Stimulated activated CD4-positive, alpha-beta T cell treated with anti-CD3 and anti-CD28 coated beads, Interleukin-15, amount 100 ng/mL, for 48 hours (primary cell): ENCODE results near the gene APEX1.
"Not testable (repeated sequence)": the region's sequence is repeated elsewhere in the genome, so short reads cannot be mapped to it uniquely, and the experiment has no call there.

Experiments used
- DNase-seq, 2 donors: peaks; one replicate each; pipeline ENCODE4 v3.0.0-alpha.2; 2020; ENCODE audit warnings: low read depth in 2 of 2

APEX1 gene

DNA sequence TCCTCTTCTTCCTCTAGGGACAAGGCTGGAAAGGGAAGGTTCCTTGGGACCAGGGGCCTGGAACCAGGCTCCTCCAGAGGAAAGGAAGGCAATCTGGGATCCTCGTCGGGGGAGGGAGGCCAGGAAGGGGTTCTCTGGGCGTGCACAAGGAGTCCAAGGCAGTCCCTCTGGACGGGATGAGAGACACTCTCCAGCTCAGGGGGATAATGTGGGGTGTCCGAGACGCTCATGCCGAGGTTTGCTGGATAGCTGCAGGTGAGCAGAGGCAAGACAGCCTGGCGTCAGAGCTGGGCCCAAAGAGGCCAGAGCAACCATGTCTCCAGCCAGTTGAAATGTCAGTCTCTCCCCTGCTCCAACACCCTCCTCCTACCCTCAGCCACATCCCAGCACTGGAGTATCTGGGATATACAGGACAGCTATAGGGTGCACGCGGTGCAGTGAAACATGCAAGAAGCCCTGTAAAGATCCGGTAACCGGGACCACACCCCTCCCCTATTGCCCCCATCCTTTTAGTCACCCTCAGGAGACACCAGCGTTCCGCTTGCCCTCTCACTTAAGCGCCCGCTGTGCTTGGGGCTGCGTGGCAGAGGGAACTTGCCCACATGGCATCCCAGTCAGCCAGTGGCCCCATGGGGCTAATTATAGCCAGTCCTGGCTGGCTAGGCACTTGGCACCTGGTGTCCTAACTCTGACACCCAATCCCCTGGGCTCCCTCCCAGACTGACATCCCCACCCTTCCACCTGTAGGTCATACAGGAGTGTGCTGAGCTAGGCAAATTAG lies 19.3 kb upstream of the APEX1 start, which contains the start of gene KLHL33:
KLHL33 (minus strand) TSS at position 585 of the 781 bp plus-strand sequence; CDS start at position 230, 355 bp downstream.
- no peak for DNase-seq

DNA sequence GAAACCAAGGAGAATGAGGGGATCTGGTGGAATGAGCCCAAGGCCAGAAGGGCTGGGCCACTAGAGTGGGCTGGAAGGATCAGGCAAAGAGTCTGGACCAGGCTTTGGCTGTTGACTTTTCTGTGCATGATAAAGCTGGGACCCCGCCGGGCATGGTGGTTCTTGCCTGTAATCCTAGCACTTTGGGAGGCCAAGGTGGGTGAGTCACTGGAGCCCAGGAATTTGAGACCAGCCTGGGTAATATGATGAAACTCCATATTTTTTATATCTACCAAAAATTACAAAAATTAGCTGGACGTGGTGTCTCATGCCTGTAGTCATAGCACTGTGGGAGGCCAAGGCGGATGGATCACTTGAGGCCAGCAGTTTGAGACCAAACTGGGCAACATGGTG lies 18.7 kb upstream of the APEX1 start:
- DNase-seq, result no peak

DNA sequence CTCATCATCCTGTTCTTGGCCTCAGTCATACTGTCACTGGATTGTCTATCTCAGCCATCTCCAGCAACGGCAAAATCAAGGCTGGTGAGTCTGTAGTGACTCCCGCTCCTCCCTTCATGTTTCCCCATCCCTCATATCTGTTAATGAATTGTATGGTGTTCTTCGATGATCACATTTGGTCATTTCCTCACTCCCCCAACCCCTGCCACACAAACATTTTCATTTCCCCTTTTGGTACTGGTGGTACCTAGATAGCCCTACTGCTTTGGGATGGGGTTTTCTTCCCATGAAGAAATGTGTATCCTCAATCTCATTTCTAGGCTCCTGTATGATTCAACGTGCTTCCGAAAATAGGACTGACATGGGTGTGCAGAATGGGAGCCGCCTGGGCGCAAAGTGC lies 16.4 kb upstream of the APEX1 start:
- no peak for DNase-seq

DNA sequence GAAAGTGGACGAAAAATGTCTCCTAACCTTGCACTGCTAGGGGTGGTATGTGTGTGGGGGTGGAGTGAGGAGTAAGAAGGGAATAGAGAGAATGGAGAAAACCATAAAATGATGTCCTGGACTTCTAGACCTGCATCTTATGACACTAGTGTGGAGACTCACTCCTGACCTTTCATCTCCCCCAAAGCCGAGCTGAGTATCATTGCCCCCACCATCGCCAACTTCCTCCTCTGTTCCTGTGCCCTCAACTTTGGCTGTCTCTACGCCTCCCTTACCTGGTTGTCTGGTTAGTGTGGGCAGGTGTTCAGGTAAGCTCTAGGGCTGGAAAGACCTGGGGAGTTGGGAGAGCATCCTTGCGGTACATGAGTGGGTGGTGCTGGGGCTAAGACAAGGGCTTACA lies 14.6 kb upstream of the APEX1 start:
- no peak for DNase-seq

DNA sequence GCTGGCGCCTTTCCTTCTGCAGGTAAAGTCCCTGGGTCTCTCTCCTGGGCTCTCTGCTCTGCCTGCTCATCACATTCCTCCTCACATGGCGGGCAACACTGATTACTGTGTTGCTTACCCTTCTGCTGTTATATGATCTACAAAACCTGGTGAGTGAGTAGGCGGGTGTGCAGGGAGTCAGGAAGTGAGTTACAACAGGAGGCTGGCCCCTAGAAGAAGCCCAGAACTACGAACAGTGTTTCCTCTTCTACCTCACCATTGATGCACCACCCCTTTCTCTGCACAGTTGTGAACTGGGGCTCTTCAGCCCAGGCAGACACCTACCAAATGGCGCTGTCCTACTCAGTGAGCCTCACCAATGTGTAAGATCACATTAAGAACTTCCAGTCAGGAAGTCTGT lies 14.1 kb upstream of the APEX1 start:
- DNase-seq, result no peak

DNA sequence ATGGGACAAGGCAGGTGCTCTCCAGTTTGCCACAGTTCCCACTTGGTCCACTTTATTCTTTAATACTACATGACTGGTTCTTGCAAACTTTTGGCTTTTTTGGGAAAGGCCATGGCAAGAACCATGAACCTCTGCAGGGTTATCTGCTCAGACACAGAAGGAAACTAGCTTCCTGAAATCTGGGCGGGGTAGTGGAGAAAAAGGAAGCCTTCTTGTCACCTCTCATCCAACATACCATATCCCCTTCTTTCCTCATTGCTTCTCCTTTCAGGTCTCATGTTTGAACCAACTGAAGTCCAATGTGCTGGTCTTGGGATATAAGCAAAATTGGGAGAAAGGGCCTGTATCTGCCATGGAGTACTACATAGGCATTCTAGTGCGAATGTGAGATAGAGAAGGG lies 13.6 kb upstream of the APEX1 start:
- no peak for DNase-seq

DNA sequence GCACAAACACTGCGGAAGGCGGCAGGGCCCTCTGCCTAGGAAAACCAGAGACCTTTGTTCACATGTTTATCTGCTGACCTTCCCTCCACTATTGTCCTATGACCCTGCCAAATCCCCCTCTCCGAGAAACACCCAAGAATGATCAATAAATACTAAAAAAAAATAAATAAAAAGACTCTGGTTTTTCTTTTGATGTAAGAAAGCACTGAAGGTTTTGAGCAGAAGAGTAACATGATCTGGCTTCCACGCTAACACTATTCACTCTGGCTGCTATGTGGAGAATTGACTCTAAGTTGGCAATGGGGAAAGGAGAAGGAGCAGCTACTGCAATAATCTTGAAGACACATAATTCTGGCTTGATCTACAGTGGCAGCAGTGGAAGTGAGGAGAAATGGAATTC lies 11.4 kb upstream of the APEX1 start:
- not testable (repeated sequence) for DNase-seq

DNA sequence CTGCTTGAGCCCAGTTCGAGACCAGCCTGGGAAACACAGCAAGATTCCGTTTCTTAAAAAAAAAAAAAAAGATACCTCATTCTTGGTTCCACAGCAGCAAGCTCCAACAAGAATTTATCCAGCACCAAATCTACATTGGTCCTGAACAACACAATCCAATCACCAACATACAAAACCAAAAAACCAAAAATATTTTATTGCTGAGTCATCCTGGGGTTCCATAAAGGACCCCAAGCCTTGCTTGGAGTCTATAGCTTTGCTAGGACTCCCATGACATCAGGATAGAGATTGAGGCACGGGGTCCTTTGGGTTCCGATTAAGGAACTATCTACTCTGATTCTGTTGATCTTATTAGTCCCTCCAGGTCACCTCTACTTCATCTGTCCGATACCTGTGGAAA lies 8.1 kb upstream of the APEX1 start:
- no peak for DNase-seq

DNA sequence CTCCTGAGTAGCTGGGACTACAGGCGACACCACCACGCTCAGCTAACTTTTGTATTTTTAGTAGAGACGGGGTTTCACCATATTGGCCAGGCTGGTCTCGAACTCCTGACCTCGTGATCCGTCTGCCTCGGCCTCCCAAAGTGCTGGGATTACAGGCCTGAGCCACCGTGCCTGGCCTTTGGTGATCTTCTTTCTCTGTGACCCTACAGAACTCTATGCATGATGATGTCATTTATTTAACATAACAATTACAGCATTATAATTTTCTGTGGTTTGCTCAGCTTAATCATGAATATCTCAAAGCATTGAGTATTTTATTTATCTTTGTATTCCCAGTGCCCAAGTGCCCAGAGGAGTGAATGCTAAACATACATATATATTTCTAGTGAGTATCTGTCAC lies 2.2 kb upstream of the APEX1 start:
- not testable (repeated sequence) for DNase-seq

DNA sequence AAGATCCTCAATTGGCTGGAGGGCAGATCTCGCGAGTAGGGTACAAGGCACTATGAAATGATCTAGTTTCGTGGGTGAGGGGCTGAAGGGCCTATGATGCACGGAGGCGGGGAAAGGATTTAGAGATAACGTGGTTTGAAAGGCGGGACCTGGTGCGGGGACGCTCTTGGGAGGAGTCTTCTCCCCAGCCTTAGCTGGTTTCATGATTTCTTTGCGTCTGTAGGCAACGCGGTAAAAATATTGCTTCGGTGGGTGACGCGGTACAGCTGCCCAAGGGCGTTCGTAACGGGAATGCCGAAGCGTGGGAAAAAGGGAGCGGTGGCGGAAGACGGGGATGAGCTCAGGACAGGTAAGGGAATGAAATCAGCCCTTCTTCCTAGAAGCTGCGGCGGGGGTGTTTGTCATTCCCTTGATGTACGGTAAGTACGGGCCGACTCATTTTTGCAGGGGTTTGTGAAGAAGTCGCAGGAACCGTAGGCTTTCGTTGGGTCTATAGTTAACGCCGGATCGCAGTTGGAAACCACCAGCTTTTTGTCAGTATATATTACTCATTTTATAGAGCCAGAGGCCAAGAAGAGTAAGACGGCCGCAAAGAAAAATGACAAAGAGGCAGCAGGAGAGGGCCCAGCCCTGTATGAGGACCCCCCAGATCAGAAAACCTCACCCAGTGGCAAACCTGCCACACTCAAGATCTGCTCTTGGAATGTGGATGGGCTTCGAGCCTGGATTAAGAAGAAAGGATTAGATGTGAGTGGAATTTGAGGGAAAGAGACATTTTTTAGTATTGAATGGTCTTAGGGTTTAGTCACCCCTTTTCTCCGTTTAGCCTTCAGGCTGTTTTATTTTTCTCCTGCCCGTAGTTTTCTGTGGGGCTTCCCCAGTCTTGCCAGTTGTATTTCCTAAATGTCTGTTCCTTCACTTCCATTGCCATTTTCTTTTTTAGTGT lies 602 bp downstream of the APEX1 start:
- peak in 1 of 2 donors; percentile 65 for DNase-seq

DNA sequence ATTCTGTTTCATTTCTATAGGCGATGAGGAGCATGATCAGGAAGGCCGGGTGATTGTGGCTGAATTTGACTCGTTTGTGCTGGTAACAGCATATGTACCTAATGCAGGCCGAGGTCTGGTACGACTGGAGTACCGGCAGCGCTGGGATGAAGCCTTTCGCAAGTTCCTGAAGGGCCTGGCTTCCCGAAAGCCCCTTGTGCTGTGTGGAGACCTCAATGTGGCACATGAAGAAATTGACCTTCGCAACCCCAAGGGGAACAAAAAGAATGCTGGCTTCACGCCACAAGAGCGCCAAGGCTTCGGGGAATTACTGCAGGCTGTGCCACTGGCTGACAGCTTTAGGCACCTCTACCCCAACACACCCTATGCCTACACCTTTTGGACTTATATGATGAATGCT lies 1.9 kb downstream of the APEX1 start:
- no peak for DNase-seq

DNA sequence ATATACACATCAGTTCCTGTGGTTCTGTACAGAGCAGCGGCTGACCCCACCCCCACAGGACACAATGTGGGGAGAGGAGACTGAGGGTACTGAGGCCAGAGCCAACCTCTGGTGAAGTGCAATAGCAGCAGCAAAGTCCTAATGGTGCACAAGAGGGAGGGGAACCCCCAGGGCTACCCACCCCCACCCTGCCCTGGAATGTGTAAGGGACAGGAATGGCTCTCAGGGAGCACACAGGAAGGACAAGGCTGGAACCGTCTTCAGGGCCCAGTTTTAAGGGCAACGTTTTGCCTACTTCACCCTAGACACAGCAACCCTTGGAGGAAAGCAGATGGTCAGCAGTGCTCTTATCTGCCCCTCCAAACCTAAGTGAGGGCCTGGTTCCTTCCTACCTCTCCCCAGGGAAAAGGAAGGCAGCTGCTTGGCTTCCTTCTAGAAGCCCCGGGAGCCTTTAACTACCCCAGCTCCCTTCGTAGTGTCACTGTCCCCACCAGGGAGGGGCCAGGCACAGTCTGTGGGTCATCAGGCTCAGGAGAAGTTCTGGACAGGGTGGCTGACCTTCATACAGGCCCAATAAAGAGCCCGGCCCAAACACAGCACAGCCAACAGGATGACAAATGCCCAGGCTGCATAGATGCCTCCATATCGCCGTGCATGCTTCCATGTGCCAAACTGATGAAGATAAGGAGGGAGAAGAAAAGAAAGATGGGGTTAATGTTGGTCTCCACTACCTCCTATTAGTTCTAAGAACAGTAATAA lies 3.2 kb downstream of the APEX1 start:
- no peak for DNase-seq

DNA sequence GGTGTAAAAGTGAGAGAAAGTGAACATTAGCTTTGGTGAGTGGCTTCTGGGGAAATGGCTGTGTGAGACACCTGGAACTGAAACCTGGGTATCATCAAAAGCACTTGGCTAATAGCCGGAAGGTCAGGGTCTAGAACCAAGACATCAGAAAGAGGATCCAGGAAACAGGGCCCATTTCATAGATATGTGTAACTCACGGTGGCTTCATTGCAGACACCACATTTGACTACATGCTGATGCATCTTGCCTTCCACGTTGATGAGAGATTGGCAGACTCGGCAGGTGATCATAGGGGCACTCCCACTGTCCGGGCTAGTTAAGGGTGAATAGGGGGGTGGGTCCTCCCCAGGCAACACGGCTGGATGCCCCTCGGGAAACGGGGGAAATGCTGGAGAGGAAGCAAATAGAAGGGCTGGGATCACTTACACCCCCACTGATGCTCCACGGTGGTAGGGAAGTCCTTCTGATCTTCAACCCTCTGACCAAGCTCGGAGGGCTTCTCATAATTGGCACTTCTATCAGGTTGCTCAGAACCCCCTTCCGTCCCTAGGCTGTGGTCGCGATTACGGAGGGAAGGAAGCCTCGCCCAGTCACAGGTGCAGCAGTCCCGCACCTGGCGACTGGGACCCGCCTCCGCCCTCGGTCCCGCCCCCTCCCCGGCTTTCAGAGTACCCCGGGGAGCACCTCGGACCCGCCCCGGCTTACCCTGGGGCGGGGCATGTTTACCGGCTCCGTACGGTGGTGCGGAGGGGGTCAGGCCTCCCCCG lies 5.6 kb downstream of the APEX1 start:
- peak in 1 of 2 donors; percentile 38 for DNase-seq

DNA sequence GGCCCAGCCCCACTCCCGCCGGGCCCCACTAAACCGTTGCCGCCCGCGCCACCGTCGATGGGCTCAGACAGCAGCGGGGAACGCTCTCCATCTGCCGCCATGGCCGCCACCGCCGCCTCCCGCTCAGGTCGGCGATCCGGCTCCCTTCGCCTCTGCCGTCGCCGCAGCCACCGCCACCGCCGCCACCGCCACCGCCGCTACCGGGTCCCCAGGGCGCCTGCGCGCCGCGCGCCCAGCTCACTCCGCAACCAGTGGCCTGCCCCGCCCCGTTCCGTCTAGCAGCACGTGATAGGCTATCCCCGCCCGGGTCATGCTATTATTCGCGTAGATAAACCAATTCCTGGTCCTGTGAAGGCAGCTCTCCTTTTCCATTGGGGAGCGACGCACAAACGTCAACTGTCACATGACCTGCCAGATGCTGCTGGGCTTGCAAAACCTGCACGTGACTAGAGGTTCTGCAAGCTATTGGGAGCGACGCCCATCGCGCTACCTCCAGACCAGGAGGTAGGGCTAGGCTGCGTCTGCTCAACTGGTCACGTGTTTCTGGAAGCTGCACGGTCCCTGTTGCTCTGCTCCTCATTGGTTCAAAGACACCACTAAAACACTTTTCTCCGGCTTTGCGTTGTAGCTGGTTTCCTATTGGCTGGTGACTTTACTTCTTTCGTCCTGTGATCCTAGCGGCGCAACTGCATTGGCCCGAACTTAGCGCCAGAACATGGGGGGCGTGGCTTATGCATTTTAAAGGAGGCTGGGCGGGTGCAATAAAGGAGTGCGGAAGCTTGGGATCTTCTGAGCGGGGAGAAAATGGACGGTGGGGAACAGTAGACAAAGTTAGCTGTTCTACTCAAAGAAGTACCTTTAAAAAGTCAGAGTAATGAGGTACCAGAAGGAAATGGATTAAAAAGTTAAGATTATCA lies 6.5 kb downstream of the APEX1 start, which contains the start of gene PIP4P1:
PIP4P1 (minus strand) TSS at position 210 of the 917 bp plus-strand sequence; CDS start at position 101, 109 bp downstream.
- DNase-seq, result peak; percentile 95 to 98

DNA sequence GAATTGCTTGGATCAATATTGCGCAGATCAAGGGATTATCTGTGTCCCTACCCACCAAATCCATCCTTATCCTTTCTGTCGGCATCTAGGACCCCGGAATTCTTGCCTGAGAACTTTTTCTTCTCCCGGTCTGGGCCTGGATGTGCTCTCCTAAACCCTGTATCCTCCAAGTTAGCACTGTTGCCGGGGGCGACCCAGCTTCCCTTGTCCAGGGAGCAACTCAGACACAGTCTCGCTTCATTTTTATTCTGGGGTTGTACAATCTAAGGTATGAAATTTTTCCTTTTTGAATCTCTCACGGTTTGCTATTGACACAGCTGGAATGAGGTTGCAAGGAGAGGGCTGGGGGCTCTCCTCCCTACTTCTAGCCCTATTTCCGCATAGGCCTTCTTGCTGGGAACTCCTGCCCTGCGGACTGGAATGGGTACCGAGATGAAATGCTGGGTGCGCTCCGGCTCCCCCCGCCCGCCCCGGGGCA lies 13.8 kb downstream of the APEX1 start:
- no peak for DNase-seq

DNA sequence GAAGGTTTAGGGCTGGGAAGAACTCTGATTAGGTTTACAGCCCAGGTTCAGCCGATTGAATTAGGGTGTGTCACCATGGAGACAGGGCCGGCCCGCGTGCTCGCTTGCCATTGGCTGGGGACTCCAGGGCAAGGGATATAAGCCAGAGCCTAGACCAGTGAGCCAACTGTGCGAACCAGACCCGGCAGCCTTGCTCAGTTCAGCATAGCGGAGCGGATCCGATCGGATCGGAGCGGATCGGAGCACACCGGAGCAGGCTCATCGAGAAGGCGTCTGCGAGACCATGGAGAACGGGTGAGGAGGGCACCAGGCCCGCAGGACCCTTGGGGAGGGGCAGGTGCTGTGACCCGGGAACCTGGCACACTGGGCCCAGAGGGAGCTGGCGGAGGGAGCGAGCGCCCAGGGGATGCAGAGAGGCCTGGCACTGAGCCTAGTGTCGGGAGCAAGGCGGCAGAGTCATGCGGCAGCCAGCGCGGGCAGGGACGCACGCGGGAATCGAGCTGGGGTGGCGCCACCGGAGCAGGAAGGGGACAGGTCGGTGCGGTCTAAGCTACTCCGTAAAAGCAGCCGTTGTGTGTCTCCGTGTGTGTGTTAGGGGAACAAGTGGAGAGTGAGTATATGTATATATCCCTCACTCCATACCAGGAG lies 14.3 kb downstream of the APEX1 start, which contains the start of gene PNP:
PNP (plus strand) TSS at position 165 of the 648 bp plus-strand sequence; CDS start at position 284, 119 bp downstream.
- DNase-seq, result peak; percentile 84 to 88

DNA sequence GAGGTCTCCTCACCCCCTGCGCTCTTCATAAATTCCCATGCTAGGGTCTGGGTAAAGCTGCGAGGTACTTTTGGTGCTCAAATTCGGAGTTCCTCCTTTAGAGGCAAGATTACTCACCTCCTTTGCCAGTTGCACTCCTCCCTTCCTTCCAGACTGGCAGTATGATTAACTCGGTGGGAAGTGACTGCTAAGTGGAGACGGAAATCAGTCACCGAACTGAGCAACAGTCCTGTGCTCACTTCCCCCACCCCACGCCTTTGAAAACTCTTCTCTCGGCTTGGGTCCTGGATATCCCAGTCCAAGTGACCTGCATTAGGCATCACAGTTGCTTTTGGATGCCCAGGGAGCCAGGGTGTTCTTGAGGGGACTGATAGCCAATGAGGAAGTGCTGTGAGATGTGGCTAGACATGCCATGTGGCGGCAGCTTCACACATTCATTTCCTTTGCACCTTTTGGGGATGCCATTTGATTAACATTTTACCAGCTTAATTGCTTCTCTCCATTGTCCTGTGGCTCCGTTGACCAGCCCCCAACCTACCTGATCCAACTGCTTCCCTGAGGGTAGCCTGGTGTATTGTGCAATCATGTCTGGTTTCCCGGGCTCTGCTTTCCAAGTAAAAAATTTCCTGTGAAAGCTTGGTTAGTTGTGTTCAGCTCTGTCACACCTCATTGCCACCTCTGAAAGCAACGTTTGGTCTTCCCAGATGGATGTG lies 15.0 kb downstream of the APEX1 start:
- peak; percentile 37 to 55 for DNase-seq

DNA sequence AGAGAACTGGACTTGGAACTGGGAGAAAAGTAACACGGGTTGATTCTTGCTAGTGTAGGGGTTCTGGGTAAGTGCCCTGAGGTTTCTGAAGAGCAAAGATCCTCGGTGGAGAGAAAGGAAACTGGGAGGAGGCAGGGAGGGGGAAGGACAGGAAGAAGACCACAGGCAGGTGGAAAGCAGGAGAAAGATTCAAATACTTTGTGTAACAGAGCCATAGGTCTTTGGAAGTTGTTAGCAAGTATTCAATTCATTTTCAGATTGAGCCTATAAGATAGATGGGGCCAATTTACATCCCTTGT lies 15.5 kb downstream of the APEX1 start:
- no peak for DNase-seq
